ENCODE results near the gene RAB27A.
A peak's percentile ranks its signal among the peaks of the same experiment; 100 is the strongest.

The RAB27A gene

GRCh38 chr15:55230953-55231352 is 58.7 kb downstream of the RAB27A start:
- no peaks in the 10 kb centered on the region for H3K9me3 ChIP-seq (ENCODE audit: control insufficient read depth in 1 of 2, low read length in 2 of 2)
- H3K4me3 ChIP-seq (ENCODE audit: low read depth in 1 of 2, low read length in 2 of 2), result no peak overlapping the region
- peaks cover 0 to 14% of the 10 kb centered on the region in 2 donors for H3K36me3 ChIP-seq (ENCODE audit: control insufficient read depth in 1 of 2, insufficient read depth in 2 of 2, low read length in 2 of 2)
- H3K9ac ChIP-seq (ENCODE audit: low read depth in 1 of 2, low read length in 2 of 2), result no peak overlapping the region
- H3K27me3 ChIP-seq (ENCODE audit: control insufficient read depth in 1 of 2, insufficient read depth in 2 of 2, low read length in 2 of 2), result no peaks in the 10 kb centered on the region
- no peak overlapping the region for H3K27ac ChIP-seq (ENCODE audit: low read depth, low read length)
- H3K4me1 ChIP-seq (ENCODE audit: control insufficient read depth in 1 of 2, insufficient read depth in 2 of 2, low read length in 2 of 2), result peaks cover 5 to 7% of the 10 kb centered on the region in 2 donors

- Histone ChIP-seq H3K9me3 (ENCODE audit: control insufficient read depth in 1 of 2, low read length in 2 of 2) (no peaks in the 10 kb centered on the region), H3K4me1 (ENCODE audit: control insufficient read depth in 1 of 2, insufficient read depth in 2 of 2, low read length in 2 of 2) (peaks cover 6 to 7% of the 10 kb centered on the region in 2 donors), H3K27ac (ENCODE audit: low read depth, low read length) (no peak overlapping the region), H3K36me3 (ENCODE audit: control insufficient read depth in 1 of 2, insufficient read depth in 2 of 2, low read length in 2 of 2) (peaks cover 0 to 15% of the 10 kb centered on the region in 2 donors), H3K4me3 (ENCODE audit: low read depth in 1 of 2, low read length in 2 of 2) (peak overlapping the region in 1 of 2 donors; percentile 30), H3K9ac (ENCODE audit: low read depth in 1 of 2, low read length in 2 of 2) (no peak overlapping the region), H3K27me3 (ENCODE audit: control insufficient read depth in 1 of 2, insufficient read depth in 2 of 2, low read length in 2 of 2) (no peaks in the 10 kb centered on the region)
Measured at GRCh38 chr15:55230051-55230670, 59.5 kb downstream of the RAB27A start.

GRCh38 chr15:55226127-55226526 is 63.5 kb downstream of the RAB27A start:
- Histone ChIP-seq H3K4me3 (ENCODE audit: low read depth in 1 of 2, low read length in 2 of 2) (no peak overlapping the region), H3K4me1 (ENCODE audit: control insufficient read depth in 1 of 2, insufficient read depth in 2 of 2, low read length in 2 of 2) (peaks cover 8 to 18% of the 10 kb centered on the region in 2 donors), H3K36me3 (ENCODE audit: control insufficient read depth in 1 of 2, insufficient read depth in 2 of 2, low read length in 2 of 2) (peaks cover 0 to 22% of the 10 kb centered on the region in 2 donors), H3K9me3 (ENCODE audit: control insufficient read depth in 1 of 2, low read length in 2 of 2) (no peaks in the 10 kb centered on the region), H3K9ac (ENCODE audit: low read depth in 1 of 2, low read length in 2 of 2) (no peak overlapping the region), H3K27ac (ENCODE audit: low read depth, low read length) (no peak overlapping the region), H3K27me3 (ENCODE audit: control insufficient read depth in 1 of 2, insufficient read depth in 2 of 2, low read length in 2 of 2) (no peaks in the 10 kb centered on the region)

- H3K27ac ChIP-seq (ENCODE audit: low read depth, low read length), result no peak overlapping the region
- peaks cover 10 to 23% of the 10 kb centered on the region in 2 donors for H3K4me1 ChIP-seq (ENCODE audit: control insufficient read depth in 1 of 2, insufficient read depth in 2 of 2, low read length in 2 of 2)
- H3K36me3 ChIP-seq (ENCODE audit: control insufficient read depth in 1 of 2, insufficient read depth in 2 of 2, low read length in 2 of 2), result peaks cover 0 to 17% of the 10 kb centered on the region in 2 donors
- no peaks in the 10 kb centered on the region for H3K27me3 ChIP-seq (ENCODE audit: control insufficient read depth in 1 of 2, insufficient read depth in 2 of 2, low read length in 2 of 2)
- H3K9me3 ChIP-seq (ENCODE audit: control insufficient read depth in 1 of 2, low read length in 2 of 2), result no peaks in the 10 kb centered on the region
- no peak overlapping the region for H3K9ac ChIP-seq (ENCODE audit: low read depth in 1 of 2, low read length in 2 of 2)
- no peak overlapping the region for H3K4me3 ChIP-seq (ENCODE audit: low read depth in 1 of 2, low read length in 2 of 2)
Measured at GRCh38 chr15:55224892-55225291, 64.7 kb downstream of the RAB27A start.

GRCh38 chr15:55222588-55222987 is 67.0 kb downstream of the RAB27A start:
- H3K4me3 ChIP-seq (ENCODE audit: low read depth in 1 of 2, low read length in 2 of 2), result no peak overlapping the region
- H3K27ac ChIP-seq (ENCODE audit: low read depth, low read length), result no peak overlapping the region
- no peak overlapping the region for H3K9ac ChIP-seq (ENCODE audit: low read depth in 1 of 2, low read length in 2 of 2)
- H3K4me1 ChIP-seq (ENCODE audit: control insufficient read depth in 1 of 2, insufficient read depth in 2 of 2, low read length in 2 of 2), result peaks cover 10 to 27% of the 10 kb centered on the region in 2 donors
- H3K27me3 ChIP-seq (ENCODE audit: control insufficient read depth in 1 of 2, insufficient read depth in 2 of 2, low read length in 2 of 2), result no peaks in the 10 kb centered on the region
- H3K36me3 ChIP-seq (ENCODE audit: control insufficient read depth in 1 of 2, insufficient read depth in 2 of 2, low read length in 2 of 2), result peaks cover 0 to 16% of the 10 kb centered on the region in 2 donors
- H3K9me3 ChIP-seq (ENCODE audit: control insufficient read depth in 1 of 2, low read length in 2 of 2), result no peaks in the 10 kb centered on the region

- Histone ChIP-seq H3K4me3 (ENCODE audit: low read depth in 1 of 2, low read length in 2 of 2) (no peak overlapping the region), H3K4me1 (ENCODE audit: control insufficient read depth in 1 of 2, insufficient read depth in 2 of 2, low read length in 2 of 2) (peaks cover 10 to 27% of the 10 kb centered on the region in 2 donors), H3K36me3 (ENCODE audit: control insufficient read depth in 1 of 2, insufficient read depth in 2 of 2, low read length in 2 of 2) (peaks cover 0 to 16% of the 10 kb centered on the region in 2 donors), H3K9ac (ENCODE audit: low read depth in 1 of 2, low read length in 2 of 2) (no peak overlapping the region), H3K27me3 (ENCODE audit: control insufficient read depth in 1 of 2, insufficient read depth in 2 of 2, low read length in 2 of 2) (no peaks in the 10 kb centered on the region), H3K9me3 (ENCODE audit: control insufficient read depth in 1 of 2, low read length in 2 of 2) (no peaks in the 10 kb centered on the region), H3K27ac (ENCODE audit: low read depth, low read length) (no peak overlapping the region)
Measured at GRCh38 chr15:55221090-55222011, 68.3 kb downstream of the RAB27A start.

GRCh38 chr15:55220606-55221005 is 69.0 kb downstream of the RAB27A start:
- peaks cover 10 to 27% of the 10 kb centered on the region in 2 donors for H3K4me1 ChIP-seq (ENCODE audit: control insufficient read depth in 1 of 2, insufficient read depth in 2 of 2, low read length in 2 of 2)
- no peak overlapping the region for H3K4me3 ChIP-seq (ENCODE audit: low read depth in 1 of 2, low read length in 2 of 2)
- no peak overlapping the region for H3K9ac ChIP-seq (ENCODE audit: low read depth in 1 of 2, low read length in 2 of 2)
- no peaks in the 10 kb centered on the region for H3K27me3 ChIP-seq (ENCODE audit: control insufficient read depth in 1 of 2, insufficient read depth in 2 of 2, low read length in 2 of 2)
- H3K27ac ChIP-seq (ENCODE audit: low read depth, low read length), result no peak overlapping the region
- H3K9me3 ChIP-seq (ENCODE audit: control insufficient read depth in 1 of 2, low read length in 2 of 2), result no peaks in the 10 kb centered on the region
- peaks cover 0 to 12% of the 10 kb centered on the region in 2 donors for H3K36me3 ChIP-seq (ENCODE audit: control insufficient read depth in 1 of 2, insufficient read depth in 2 of 2, low read length in 2 of 2)

- peaks cover 0 to 12% of the 10 kb centered on the region in 2 donors for H3K36me3 ChIP-seq (ENCODE audit: control insufficient read depth in 1 of 2, insufficient read depth in 2 of 2, low read length in 2 of 2)
- peaks cover 6 to 19% of the 10 kb centered on the region in 2 donors for H3K4me1 ChIP-seq (ENCODE audit: control insufficient read depth in 1 of 2, insufficient read depth in 2 of 2, low read length in 2 of 2)
- no peak overlapping the region for H3K4me3 ChIP-seq (ENCODE audit: low read depth in 1 of 2, low read length in 2 of 2)
- H3K9ac ChIP-seq (ENCODE audit: low read depth in 1 of 2, low read length in 2 of 2), result no peak overlapping the region
- H3K27me3 ChIP-seq (ENCODE audit: control insufficient read depth in 1 of 2, insufficient read depth in 2 of 2, low read length in 2 of 2), result no peaks in the 10 kb centered on the region
- H3K27ac ChIP-seq (ENCODE audit: low read depth, low read length), result no peak overlapping the region
- no peaks in the 10 kb centered on the region for H3K9me3 ChIP-seq (ENCODE audit: control insufficient read depth in 1 of 2, low read length in 2 of 2)
Measured at GRCh38 chr15:55218056-55218455, 71.6 kb downstream of the RAB27A start.

GRCh38 chr15:55204464-55204863 is 85.1 kb downstream of the RAB27A start:
- H3K36me3 ChIP-seq (ENCODE audit: control insufficient read depth in 1 of 2, insufficient read depth in 2 of 2, low read length in 2 of 2), result peaks cover 5 to 6% of the 10 kb centered on the region in 2 donors
- H3K27me3 ChIP-seq (ENCODE audit: control insufficient read depth in 1 of 2, insufficient read depth in 2 of 2, low read length in 2 of 2), result no peaks in the 10 kb centered on the region
- no peaks in the 10 kb centered on the region for H3K9me3 ChIP-seq (ENCODE audit: control insufficient read depth in 1 of 2, low read length in 2 of 2)
- H3K27ac ChIP-seq (ENCODE audit: low read depth, low read length), result no peak overlapping the region
- H3K4me1 ChIP-seq (ENCODE audit: control insufficient read depth in 1 of 2, insufficient read depth in 2 of 2, low read length in 2 of 2), result no peaks in the 10 kb centered on the region
- no peak overlapping the region for H3K4me3 ChIP-seq (ENCODE audit: low read depth in 1 of 2, low read length in 2 of 2)
- H3K9ac ChIP-seq (ENCODE audit: low read depth in 1 of 2, low read length in 2 of 2), result no peak overlapping the region

GRCh38 chr15:55202206-55202605 is 87.4 kb downstream of the RAB27A start:
- Histone ChIP-seq H3K9me3 (ENCODE audit: control insufficient read depth in 1 of 2, low read length in 2 of 2) (no peaks in the 10 kb centered on the region), H3K27ac (ENCODE audit: low read depth, low read length) (no peak overlapping the region), H3K4me1 (ENCODE audit: control insufficient read depth in 1 of 2, insufficient read depth in 2 of 2, low read length in 2 of 2) (peaks cover 5 to 6% of the 10 kb centered on the region in 2 donors), H3K36me3 (ENCODE audit: control insufficient read depth in 1 of 2, insufficient read depth in 2 of 2, low read length in 2 of 2) (peaks cover 5 to 6% of the 10 kb centered on the region in 2 donors), H3K27me3 (ENCODE audit: control insufficient read depth in 1 of 2, insufficient read depth in 2 of 2, low read length in 2 of 2) (no peaks in the 10 kb centered on the region), H3K9ac (ENCODE audit: low read depth in 1 of 2, low read length in 2 of 2) (no peak overlapping the region), H3K4me3 (ENCODE audit: low read depth in 1 of 2, low read length in 2 of 2) (no peak overlapping the region)
